T-helper 17 cell (primary cell): ENCODE results near the gene PTPN4. TPM values are rescaled to one million over a fixed set of nuclear protein-coding genes. Genes with fewer than 3 reads are reported as not detected.

Experiments used
- ATAC-seq: fragments of 150-1000 bp; cut with Tn5 transposase; 2 replicates; pipeline ENCODE4 v1.10.0; 2021; ENCODE audit warnings: mild to moderate bottlenecking, moderate library complexity
- DNase-seq, 3 donors: peaks; one replicate each; pipeline versions ENCODE4 v3.0.0 to v3.0.0-alpha.2; 2020 to 2021
- H3K9me3 ChIP-seq: one replicate; pipeline ENCODE4 v1.7.0; 2013; ENCODE audit warnings: low read length, mild to moderate bottlenecking; ENCODE audit not compliant: control insufficient read depth, poor library complexity, severe bottlenecking
- H3K27ac Mint-ChIP-seq: one replicate; pipeline ENCODE4 v1.8.0; 2022; ENCODE audit warnings: mild to moderate bottlenecking, moderate library complexity, mixed read lengths
- H3K27me3 Mint-ChIP-seq: one replicate; pipeline ENCODE4 v1.8.0; 2022; ENCODE audit warnings: mixed read lengths
- H3K36me3 Mint-ChIP-seq: one replicate; pipeline ENCODE4 v1.8.0; 2022; ENCODE audit warnings: low read depth, mixed read lengths
- H3K4me1 Mint-ChIP-seq: one replicate; pipeline ENCODE4 v1.8.0; 2022; ENCODE audit warnings: mild to moderate bottlenecking, mixed read lengths
- H3K4me3 Mint-ChIP-seq: one replicate; pipeline ENCODE4 v1.8.0; 2022; ENCODE audit warnings: mild to moderate bottlenecking, moderate library complexity, mixed read lengths
- total RNA-seq, 4 donors: library from RNA in 2 of 4; stranded (reverse) in 2 of 4; gene quantifications; one replicate each; pipeline ENCODE4 v1.2.3 and lab custom pipeline; 2022 to 2026

The PTPN4 gene
- total RNA-seq, 2 donors from 2014 or later, result 128 to 149 TPM

GRCh38 chr2:119741868-119742267 is 17.9 kb upstream of the PTPN4 start:
- ATAC-seq, result no peak
- no peaks in the 10 kb centered on the region for H3K9me3 ChIP-seq
- no peak for DNase-seq
- no peak overlapping the region for H3K27ac Mint-ChIP-seq
- no peak overlapping the region for H3K4me3 Mint-ChIP-seq
- peaks cover 20% of the 10 kb centered on the region for H3K27me3 Mint-ChIP-seq
- H3K36me3 Mint-ChIP-seq, result peaks cover 9% of the 10 kb centered on the region
- H3K4me1 Mint-ChIP-seq, result peaks cover 5% of the 10 kb centered on the region

DNA sequence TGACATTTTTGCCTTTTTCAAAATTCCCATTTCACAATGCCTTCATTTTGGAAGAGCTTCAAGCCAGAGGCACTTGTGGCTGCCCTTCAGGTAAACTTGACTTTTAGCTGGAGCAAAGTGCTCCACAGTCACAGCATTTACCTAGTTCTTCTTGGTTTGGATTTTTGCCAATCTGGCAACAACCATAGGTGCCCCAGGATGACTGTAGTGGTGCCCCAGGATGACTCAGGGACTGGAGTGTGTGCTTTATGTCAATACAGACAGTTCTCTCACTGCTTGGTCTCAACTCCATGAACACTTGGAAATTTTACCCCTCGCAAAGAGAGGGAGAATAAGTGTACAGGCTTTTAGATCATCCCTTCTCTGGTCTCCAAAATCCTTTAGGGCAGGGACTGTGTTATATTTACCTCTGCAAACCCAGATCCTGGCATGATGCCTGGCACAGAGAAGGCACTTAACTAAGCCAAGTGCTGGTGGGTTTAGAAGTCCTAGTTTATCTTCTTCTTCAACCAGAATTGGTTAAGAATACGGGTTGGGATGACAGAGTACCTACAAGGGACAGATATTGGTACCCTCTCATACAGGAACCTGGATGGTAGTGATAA is 15.3 kb upstream of the PTPN4 start:
- Mint-ChIP-seq H3K4me3 (no peak overlapping the region), H3K27me3 (peaks cover 14% of the 10 kb centered on the region), H3K4me1 (peaks cover 5% of the 10 kb centered on the region), H3K36me3 (peaks cover 7% of the 10 kb centered on the region), H3K27ac (no peak overlapping the region)
- H3K9me3 ChIP-seq, result no peaks in the 10 kb centered on the region
- DNase-seq (no peak), ATAC-seq (no peak)

- H3K4me3 Mint-ChIP-seq, result no peak overlapping the region
- DNase-seq (no peak), ATAC-seq (no peak)
- peaks cover 14% of the 10 kb centered on the region for H3K27me3 Mint-ChIP-seq
- H3K4me1 Mint-ChIP-seq, result peaks cover 5% of the 10 kb centered on the region
- H3K27ac Mint-ChIP-seq, result no peak overlapping the region
- peaks cover 7% of the 10 kb centered on the region for H3K36me3 Mint-ChIP-seq
- no peaks in the 10 kb centered on the region for H3K9me3 ChIP-seq
Measured at GRCh38 chr2:119745566-119745965, 14.2 kb upstream of the PTPN4 start.

DNA sequence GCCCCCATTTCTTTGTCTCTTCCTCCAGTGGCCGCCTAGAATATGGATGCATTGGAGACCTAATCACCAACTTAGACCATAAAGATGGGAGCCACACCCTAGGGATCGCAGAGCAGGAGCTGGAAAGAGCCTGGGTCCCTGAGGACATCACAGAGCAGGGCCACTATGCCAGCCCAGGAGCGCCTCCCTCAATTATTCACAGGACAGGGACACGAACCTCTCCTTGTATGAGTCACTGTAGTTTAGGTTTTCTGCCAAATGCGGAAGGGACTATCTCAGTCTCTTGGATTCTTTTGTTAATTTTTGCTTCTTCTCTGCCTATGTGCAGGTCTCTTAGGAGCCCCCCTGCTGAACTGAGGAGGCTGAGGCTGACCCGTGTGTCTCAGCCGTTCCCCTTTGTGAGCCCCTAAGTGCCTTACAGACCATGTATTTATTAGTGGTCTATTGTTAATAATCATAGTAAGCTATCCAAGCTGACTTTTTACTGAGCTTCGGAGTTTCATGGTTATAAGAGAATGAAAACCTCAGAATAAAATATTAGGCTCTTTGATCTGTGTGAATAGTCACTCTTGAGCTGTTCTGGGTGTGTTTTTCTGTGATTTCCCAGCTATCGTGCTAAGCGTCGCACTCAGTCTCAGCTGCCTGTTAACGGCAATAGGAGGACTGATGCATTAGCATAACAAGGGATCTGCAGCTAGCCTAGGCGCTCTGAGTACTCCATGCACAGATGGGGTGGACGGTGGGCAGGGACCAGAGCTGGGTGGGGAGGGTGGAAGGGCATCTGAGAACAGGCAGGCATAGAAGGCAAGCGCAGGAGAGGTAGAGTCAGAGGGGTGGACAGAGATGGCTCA is 12.7 kb upstream of the PTPN4 start:
- peaks cover 3% of the 10 kb centered on the region for H3K36me3 Mint-ChIP-seq
- no peak for DNase-seq
- no peak overlapping the region for H3K27ac Mint-ChIP-seq

DNA sequence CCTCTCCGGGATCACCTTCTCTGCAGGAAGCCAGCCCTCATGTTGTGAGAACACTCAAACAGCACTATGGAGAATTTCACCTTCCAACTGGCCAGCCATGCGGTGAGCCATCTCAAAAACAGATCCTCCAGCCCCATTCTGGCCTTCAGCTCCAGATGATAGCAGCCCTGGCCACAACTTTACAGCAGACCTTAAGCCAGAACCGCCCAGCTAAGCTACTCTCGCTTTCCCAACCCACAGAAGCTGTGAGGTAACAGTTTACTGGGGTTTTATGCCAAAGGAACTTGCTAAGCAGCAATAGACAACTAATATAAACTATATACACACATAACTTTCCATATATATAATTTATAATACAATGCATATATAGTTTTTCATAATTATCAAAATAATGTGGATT is 11.6 kb upstream of the PTPN4 start:
- H3K36me3 Mint-ChIP-seq, result peaks cover 2% of the 10 kb centered on the region

More for the DNA sequence above, 12.7 kb upstream of the PTPN4 start:
- no peak overlapping the region for H3K4me3 Mint-ChIP-seq
- H3K27me3 Mint-ChIP-seq, result peaks cover 18% of the 10 kb centered on the region
- H3K4me1 Mint-ChIP-seq, result peaks cover 8% of the 10 kb centered on the region
- H3K9me3 ChIP-seq, result no peaks in the 10 kb centered on the region
- no peak for ATAC-seq

GRCh38 chr2:119749477-119750012 is 10.2 kb upstream of the PTPN4 start:
- H3K4me3 Mint-ChIP-seq, result no peak overlapping the region
- peak overlapping the region; percentile 16 for H3K27ac Mint-ChIP-seq
- ATAC-seq (no peak), DNase-seq (no peak)
- peaks cover 2% of the 10 kb centered on the region for H3K36me3 Mint-ChIP-seq
- H3K9me3 ChIP-seq, result no peaks in the 10 kb centered on the region
- peaks cover 13% of the 10 kb centered on the region for H3K4me1 Mint-ChIP-seq
- H3K27me3 Mint-ChIP-seq, result peaks cover 16% of the 10 kb centered on the region

More for the DNA sequence above, 11.6 kb upstream of the PTPN4 start:
- Mint-ChIP-seq H3K4me3 (no peak overlapping the region), H3K27ac (no peak overlapping the region), H3K27me3 (peaks cover 16% of the 10 kb centered on the region), H3K4me1 (peaks cover 8% of the 10 kb centered on the region)
- H3K9me3 ChIP-seq, result no peaks in the 10 kb centered on the region
- DNase-seq (no peak), ATAC-seq (no peak)

GRCh38 chr2:119751706-119752105 is 8.0 kb upstream of the PTPN4 start:
- Mint-ChIP-seq H3K27ac (peak overlapping the region; percentile 27), H3K4me3 (no peak overlapping the region), H3K27me3 (peaks cover 7% of the 10 kb centered on the region), H3K4me1 (peaks cover 10% of the 10 kb centered on the region), H3K36me3 (no peaks in the 10 kb centered on the region)
- ATAC-seq (no peak), DNase-seq (no peak)
- no peaks in the 10 kb centered on the region for H3K9me3 ChIP-seq

- peak; percentile 82 for ATAC-seq
- DNase-seq, result no peak
- Mint-ChIP-seq H3K4me3 (no peak overlapping the region), H3K27me3 (peaks cover 7% of the 10 kb centered on the region), H3K4me1 (peaks cover 10% of the 10 kb centered on the region), H3K36me3 (no peaks in the 10 kb centered on the region), H3K27ac (peak overlapping the region; percentile 47)
- H3K9me3 ChIP-seq, result no peaks in the 10 kb centered on the region
Measured at GRCh38 chr2:119753041-119753929, 6.4 kb upstream of the PTPN4 start.

GRCh38 chr2:119753930-119754321 is 5.8 kb upstream of the PTPN4 start:
- no peaks in the 10 kb centered on the region for H3K9me3 ChIP-seq
- ATAC-seq (no peak), DNase-seq (no peak)
- Mint-ChIP-seq H3K27me3 (peaks cover 7% of the 10 kb centered on the region), H3K36me3 (no peaks in the 10 kb centered on the region), H3K4me3 (no peak overlapping the region), H3K27ac (peak overlapping the region; percentile 47), H3K4me1 (peaks cover 16% of the 10 kb centered on the region)

DNA sequence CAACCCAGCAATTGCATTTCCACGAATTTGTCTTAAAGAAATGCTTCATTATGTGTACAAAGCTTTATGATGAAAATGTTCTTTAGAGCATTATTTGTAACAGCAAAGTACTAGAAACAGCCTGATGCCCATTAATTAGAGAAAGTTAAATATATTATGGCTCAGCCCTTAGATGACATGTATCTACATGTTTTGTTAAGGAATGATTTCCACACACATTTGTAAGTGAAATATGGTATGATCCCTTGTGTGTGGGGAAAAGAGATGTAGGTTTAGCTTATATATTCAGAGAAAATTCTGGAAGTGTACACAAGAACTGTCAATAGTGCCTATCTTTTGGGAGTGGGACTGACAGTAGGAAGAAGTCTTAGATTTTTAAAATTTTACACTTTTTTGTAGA is 3.8 kb upstream of the PTPN4 start:
- DNase-seq, result no peak
- no peak for ATAC-seq
- H3K4me1 Mint-ChIP-seq, result peaks cover 25% of the 10 kb centered on the region
- H3K36me3 Mint-ChIP-seq, result peaks cover 2% of the 10 kb centered on the region
- H3K27ac Mint-ChIP-seq, result no peak overlapping the region
- H3K27me3 Mint-ChIP-seq, result peaks cover 7% of the 10 kb centered on the region
- H3K9me3 ChIP-seq, result no peaks in the 10 kb centered on the region
- no peak overlapping the region for H3K4me3 Mint-ChIP-seq

DNA sequence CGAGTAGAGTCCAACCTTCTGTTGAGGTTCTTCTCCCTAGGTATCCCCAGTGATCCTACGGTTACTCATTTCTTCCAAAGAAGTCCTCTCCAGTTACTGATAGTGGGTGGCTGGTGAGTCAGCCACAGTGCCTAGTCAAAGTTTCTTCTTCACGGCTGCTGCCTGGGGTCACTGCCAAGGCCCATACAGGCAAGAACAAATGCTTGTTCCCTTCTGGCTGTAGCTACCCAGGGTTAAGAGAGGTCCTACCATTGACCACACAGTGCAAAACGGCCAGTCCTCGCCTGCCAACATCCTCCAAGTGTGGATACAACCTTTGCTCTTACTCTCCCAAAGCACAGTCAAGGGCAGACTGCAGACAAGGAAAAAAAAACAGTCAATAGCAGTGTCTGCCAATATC is 2.9 kb upstream of the PTPN4 start:
- peak overlapping the region; percentile 37 for H3K27ac Mint-ChIP-seq

DNA sequence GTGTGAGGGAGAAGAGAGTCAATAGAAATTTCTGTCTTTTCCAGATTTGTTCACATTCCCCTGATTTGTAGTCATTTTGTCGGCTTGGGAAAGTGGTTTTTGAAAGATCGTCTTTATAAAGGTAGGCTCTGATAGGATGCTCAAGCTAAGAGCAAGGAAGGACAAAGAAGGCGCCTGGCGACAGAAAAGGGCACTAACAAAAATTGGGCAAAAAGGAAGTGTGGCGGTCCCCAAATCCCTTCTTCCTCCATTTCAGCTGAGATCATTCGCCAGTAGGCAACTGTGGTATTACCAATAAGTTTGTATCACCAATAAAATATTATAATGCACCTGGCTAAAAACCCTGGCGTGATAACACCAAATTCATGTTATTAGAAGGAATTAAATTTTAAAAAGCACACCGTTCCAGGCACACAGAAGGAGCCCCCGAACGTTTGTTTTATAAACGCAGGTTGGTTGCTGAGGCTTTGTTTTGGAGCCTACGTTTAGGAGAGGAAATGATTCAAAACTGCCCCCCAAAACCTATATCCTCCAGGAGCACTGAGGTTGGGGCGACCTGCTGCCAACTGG is 756 bp upstream of the PTPN4 start:
- DNase-seq (no peak), ATAC-seq (no peak)
- Mint-ChIP-seq H3K27me3 (no peaks in the 10 kb centered on the region), H3K4me3 (peak overlapping the region; percentile 94), H3K36me3 (peaks cover 2% of the 10 kb centered on the region), H3K4me1 (peaks cover 31% of the 10 kb centered on the region), H3K27ac (peak overlapping the region; percentile 93)
- H3K9me3 ChIP-seq, result no peaks in the 10 kb centered on the region

More for the DNA sequence above, 2.9 kb upstream of the PTPN4 start:
- Mint-ChIP-seq H3K4me3 (no peak overlapping the region), H3K4me1 (peaks cover 24% of the 10 kb centered on the region), H3K27me3 (no peaks in the 10 kb centered on the region), H3K36me3 (peaks cover 2% of the 10 kb centered on the region)
- no peaks in the 10 kb centered on the region for H3K9me3 ChIP-seq
- DNase-seq, result no peak
- no peak for ATAC-seq
